HEK293T (cell line): ENCODE measurements around the gene MGST3.

Experiments
- CTCF ChIA-PET: fragments of 350-600 bp; formaldehyde crosslinking; extraction: SDS; loops from one replicate; lab custom pipeline; 2021; ENCODE audit warnings: antibody characterized with exemption, inconsistent platforms; lab: Yijun Ruan, JAX
- POLR2A ChIA-PET: fragments of 350-600 bp; formaldehyde crosslinking; extraction: SDS; loops from one replicate; lab custom pipeline; 2020; ENCODE audit warnings: antibody characterized with exemption, inconsistent platforms; lab: Yijun Ruan, JAX
- DNase-seq: peaks from one replicate; pipeline ENCODE4 v3.0.0; 2012; ENCODE audit warnings: mixed read lengths; ENCODE audit errors: extremely low spot score
- ARNT ChIP-seq: fragments of 450-650 bp; IDR thresholded peaks from 2 replicates; pipeline ENCODE4 v1.6.1; 2017; ENCODE audit warnings: mild to moderate bottlenecking
- BHLHE40 ChIP-seq: fragments of 450-650 bp; IDR thresholded peaks from 2 replicates; pipeline ENCODE4 v1.6.1; 2016; ENCODE audit warnings: mild to moderate bottlenecking, moderate library complexity, borderline replicate concordance
- CTBP1 ChIP-seq: fragments of 450-650 bp; IDR thresholded peaks from 2 replicates; pipeline ENCODE4 v1.6.1; 2016; ENCODE audit warnings: borderline replicate concordance
- ELF4 ChIP-seq: fragments of 450-650 bp; IDR thresholded peaks from 2 replicates; pipeline ENCODE4 v1.6.1; 2017; ENCODE audit warnings: antibody characterized with exemption
- FOXA1 ChIP-seq: fragments of 450-650 bp; IDR thresholded peaks from 2 replicates; pipeline ENCODE4 v1.6.1; 2016; ENCODE audit warnings: mild to moderate bottlenecking
- FOXK2 ChIP-seq: fragments of 450-650 bp; IDR thresholded peaks from 2 replicates; pipeline ENCODE4 v1.6.1; 2016; ENCODE audit warnings: mild to moderate bottlenecking
- FOXM1 ChIP-seq: fragments of 450-650 bp; IDR thresholded peaks from 2 replicates; pipeline ENCODE4 v1.6.1; 2017; ENCODE audit warnings: mild to moderate bottlenecking, borderline replicate concordance
- HDGF ChIP-seq: fragments of 450-650 bp; IDR thresholded peaks from 2 replicates; pipeline ENCODE4 v1.6.1; 2017; ENCODE audit warnings: antibody characterized with exemption, borderline replicate concordance
- L3MBTL2 ChIP-seq: fragments of 450-650 bp; conservative IDR thresholded peaks from 2 replicates; pipeline ENCODE4 v1.6.1; 2016; ENCODE audit warnings: mild to moderate bottlenecking
- LEF1 ChIP-seq: fragments of 450-650 bp; IDR thresholded peaks from 2 replicates; pipeline ENCODE4 v1.6.1; 2017; ENCODE audit warnings: mild to moderate bottlenecking, borderline replicate concordance
- NFRKB ChIP-seq: fragments of 450-650 bp; IDR thresholded peaks from 2 replicates; pipeline ENCODE4 v1.6.1; 2016; ENCODE audit warnings: mild to moderate bottlenecking, moderate library complexity
- PKNOX1 ChIP-seq: fragments of 450-650 bp; IDR thresholded peaks from 2 replicates; pipeline ENCODE4 v1.6.1; 2016
- SP1 ChIP-seq: fragments of 450-650 bp; IDR thresholded peaks from 2 replicates; pipeline ENCODE4 v1.6.1; 2017
- SUZ12 ChIP-seq: fragments of 450-650 bp; IDR thresholded peaks from 2 replicates; pipeline ENCODE4 v1.6.1; 2016; ENCODE audit warnings: mild to moderate bottlenecking
- TARDBP ChIP-seq: fragments of 450-650 bp; IDR thresholded peaks from 2 replicates; pipeline ENCODE4 v1.6.1; 2016
- ZNF384 ChIP-seq: fragments of 450-650 bp; IDR thresholded peaks from 2 replicates; pipeline ENCODE4 v1.6.1; 2016

Gene MGST3

GRCh38 chr1:165632491-165632890 is 1.5 kb downstream of the MGST3 start:
- ChIA-PET POLR2A (interaction anchor here (1.1 to 1.2 kb wide), 2 partner anchors 35 to 66 kb away, joined by 3 to 4 read pairs; partner anchors contain the start of gene ALDH9A1), CTCF (no interaction called here)
- TF ChIP-seq LEF1: no peak
- no peak for TF ChIP-seq CTBP1
- TF ChIP-seq TARDBP: no peak
- TF ChIP-seq FOXM1: no peak
- no peak for TF ChIP-seq PKNOX1
- no peak for TF ChIP-seq FOXA1
- TF ChIP-seq HDGF: no peak
- no peak for TF ChIP-seq SUZ12
- no peak for TF ChIP-seq SP1
- TF ChIP-seq NFRKB: no peak
- no peak for TF ChIP-seq ZNF384
- no peak for TF ChIP-seq FOXK2
- no peak for TF ChIP-seq BHLHE40
- no peak for TF ChIP-seq L3MBTL2
- TF ChIP-seq ELF4: no peak
- DNase-seq: no peak

- POLR2A ChIA-PET: no interaction called here
- TF ChIP-seq TARDBP (no peak), L3MBTL2 (no peak), FOXA1 (no peak), FOXM1 (no peak), HDGF (no peak)
- CTCF ChIA-PET: no interaction called here
- no peak for DNase-seq
Observed at GRCh38 chr1:165633614-165634013, 2.6 kb downstream of the MGST3 start.

GRCh38 chr1:165634154-165634921 is 3.3 kb downstream of the MGST3 start:
- ChIA-PET CTCF (no interaction called here), POLR2A (no interaction called here)

GRCh38 chr1:165635329-165635728 is 4.3 kb downstream of the MGST3 start:
- no peak for TF ChIP-seq NFRKB
- no peak for TF ChIP-seq HDGF
- no peak for TF ChIP-seq L3MBTL2
- TF ChIP-seq FOXA1: no peak
- TF ChIP-seq LEF1: no peak
- no peak for TF ChIP-seq CTBP1
- no peak for TF ChIP-seq FOXM1
- no peak for TF ChIP-seq FOXK2
- no peak for TF ChIP-seq PKNOX1
- no peak for TF ChIP-seq ARNT
- TF ChIP-seq ELF4: no peak
- no peak for TF ChIP-seq ZNF384
- no peak for TF ChIP-seq SP1
- TF ChIP-seq TARDBP: no peak
- TF ChIP-seq SUZ12: no peak
- TF ChIP-seq BHLHE40: no peak
- ChIA-PET CTCF (no interaction called here), POLR2A (no interaction called here)
- DNase-seq: no peak

More at GRCh38 chr1:165634154-165634921, 3.3 kb downstream of the MGST3 start:
- TF ChIP-seq ARNT: no peak
- TF ChIP-seq BHLHE40: no peak
- no peak for TF ChIP-seq PKNOX1
- no peak for TF ChIP-seq LEF1
- TF ChIP-seq NFRKB: no peak
- no peak for TF ChIP-seq L3MBTL2
- TF ChIP-seq FOXK2: no peak
- TF ChIP-seq FOXM1: no peak
- no peak for DNase-seq

GRCh38 chr1:165635823-165636222 is 4.8 kb downstream of the MGST3 start:
- no peak for DNase-seq
- CTCF ChIA-PET: no interaction called here
- POLR2A ChIA-PET: no interaction called here
- TF ChIP-seq CTBP1: no peak
- TF ChIP-seq ZNF384: no peak
- TF ChIP-seq TARDBP: no peak
- no peak for TF ChIP-seq PKNOX1
- TF ChIP-seq SUZ12: no peak
- TF ChIP-seq NFRKB: no peak
- no peak for TF ChIP-seq FOXK2
- TF ChIP-seq ELF4: no peak
- no peak for TF ChIP-seq FOXA1
- TF ChIP-seq SP1: no peak
- no peak for TF ChIP-seq FOXM1
- TF ChIP-seq LEF1: no peak
- no peak for TF ChIP-seq BHLHE40
- no peak for TF ChIP-seq ARNT
